HepG2 (cell line): ENCODE measurements around the gene GBA2. TPM values are rescaled to one million over a fixed set of nuclear protein-coding genes. Genes with fewer than 3 reads are reported as not detected.

Experiments used
- ATAC-seq: fragments of 200-7000 bp; cut with Tn5 transposase; 3 replicates; pipeline ENCODE4 v1.9.1; 2020; ENCODE audit warnings: mild to moderate bottlenecking, moderate library complexity
- BruUV-seq: library from RNA; stranded (reverse); fragments of 400-500 nt; replicated peaks from 2 replicates; lab custom pipeline; 2021; lab: Mats Ljungman, UMichigan
- CTCF ChIA-PET: fragments of 300-600 bp; formaldehyde crosslinking; extraction: SDS; loops from one replicate; lab custom pipeline; 2021; ENCODE audit warnings: low total read pairs, inconsistent platforms, low intra/inter-chr PET ratio; lab: Yijun Ruan, JAX
- POLR2A ChIA-PET: fragments of 350-600 bp; sonication (Branson Sonifier 250); formaldehyde crosslinking; loops from one replicate; lab custom pipeline; 2020; ENCODE audit warnings: antibody characterized with exemption, inconsistent platforms; lab: Yijun Ruan, JAX
- DNase-seq: peaks from one replicate; pipeline ENCODE4 v3.0.0-alpha.2; 2015; ENCODE audit warnings: low spot score
- FAIRE-seq: peaks from 3 replicates; lab custom pipeline; 2011; peaks lifted over from hg19 to GRCh38; lab: Jason Lieb, UNC
- H2AFZ ChIP-seq: one replicate; pipeline ENCODE4 v1.6.1; 2011; ENCODE audit warnings: low read length, inconsistent platforms
- H3K27ac ChIP-seq: fragments of 300-600 bp; 3 replicates; pipeline ENCODE4 v1.8.0; 2011; ENCODE audit warnings: mixed run types, mild to moderate bottlenecking, mixed read lengths, low read length, inconsistent platforms; ENCODE audit not compliant: insufficient read depth; ENCODE audit errors: extremely low read length
- H3K27me3 ChIP-seq, 2 experiments: fragments of 200-600 bp in 1 of 2; 2 replicates in 1 of 2; 3 replicates in 1 of 2; pipeline versions ENCODE4 v1.6.0 to v1.8.0; 2011; ENCODE audit warnings: low read length in 2 of 2, mild to moderate bottlenecking in 2 of 2, moderate library complexity in 2 of 2, inconsistent platforms in 1 of 2; ENCODE audit not compliant: insufficient read depth in 2 of 2, control insufficient read depth in 1 of 2
- H3K36me3 ChIP-seq, 2 experiments: fragments of 200-600 bp in 1 of 2; replicated peaks in 1 of 2; 2 replicates in 1 of 2; 3 replicates in 1 of 2; pipeline versions ENCODE4 v1.5.1 to v1.8.0; 2011; ENCODE audit warnings: low read length in 2 of 2, inconsistent platforms in 1 of 2; ENCODE audit not compliant: insufficient read depth in 2 of 2, control insufficient read depth in 1 of 2
- H3K4me1 ChIP-seq: 2 replicates; pipeline ENCODE4 v1.5.1; 2012; ENCODE audit warnings: low read length, inconsistent platforms; ENCODE audit not compliant: insufficient read depth
- H3K4me2 ChIP-seq: 2 replicates; pipeline ENCODE4 v1.6.0; 2011; ENCODE audit warnings: low read depth, low read length, inconsistent platforms
- H3K4me3 ChIP-seq, 3 experiments: fragments of 200-600 bp in 1 of 3; sonication (generic), shearing (Covaris generic) in 1 of 3; replicated peaks in 1 of 3; 2 replicates each; pipeline ENCODE4 v1.5.1; 2011 to 2016; ENCODE audit warnings: low read length in 3 of 3, inconsistent platforms in 2 of 3, low read depth in 2 of 3, mild to moderate bottlenecking in 2 of 3, control low read depth in 1 of 3, mixed read lengths in 1 of 3; ENCODE audit not compliant: insufficient read depth in 1 of 3
- H3K79me2 ChIP-seq: one replicate; pipeline ENCODE4 v1.6.1; 2011; ENCODE audit warnings: low read length, inconsistent platforms; ENCODE audit not compliant: insufficient read depth
- H3K9ac ChIP-seq: 2 replicates; pipeline ENCODE4 v1.6.0; 2011; ENCODE audit warnings: mild to moderate bottlenecking, low read depth, low read length, inconsistent platforms; ENCODE audit not compliant: insufficient read depth
- H3K9me3 ChIP-seq: 2 replicates; pipeline ENCODE4 v1.5.1; 2012; ENCODE audit warnings: mild to moderate bottlenecking, low read length
- H4K20me1 ChIP-seq: 2 replicates; pipeline ENCODE4 v1.6.0; 2011; ENCODE audit warnings: inconsistent platforms, mild to moderate bottlenecking, low read length, moderate library complexity; ENCODE audit not compliant: insufficient read depth
- BHLHE40 ChIP-seq: IDR thresholded peaks from 2 replicates; pipeline ENCODE4 v1.6.1; 2011; ENCODE audit warnings: low read length, improper control_type of control experiment
- MLLT10 ChIP-seq: sonication (generic); formaldehyde crosslinking; IDR thresholded peaks from 2 replicates; pipeline ENCODE4 v1.4.0; 2020; ENCODE audit warnings: missing genetic modification reagents
- TARDBP ChIP-seq: sonication (generic); formaldehyde crosslinking; IDR thresholded peaks from 2 replicates; pipeline ENCODE4 v1.8.0; 2022; ENCODE audit warnings: mild to moderate bottlenecking, missing genetic modification reagents
- ZBTB1 ChIP-seq: sonication (generic); formaldehyde crosslinking; IDR thresholded peaks from 2 replicates; pipeline ENCODE4 v1.4.0; 2020; ENCODE audit warnings: missing genetic modification reagents, borderline replicate concordance
- ZBTB3 ChIP-seq: sonication (generic); formaldehyde crosslinking; IDR thresholded peaks from 2 replicates; pipeline ENCODE4 v1.4.0; 2020; ENCODE audit warnings: low read depth, mild to moderate bottlenecking, moderate library complexity, missing genetic modification reagents, borderline replicate concordance
- ZBTB7B ChIP-seq: sonication (generic); formaldehyde crosslinking; IDR thresholded peaks from 2 replicates; pipeline ENCODE4 v1.4.0; 2020; ENCODE audit warnings: missing genetic modification reagents
- ZNF205 ChIP-seq: IDR thresholded peaks from 2 replicates; pipeline ENCODE4 v1.6.1; 2018; ENCODE audit warnings: missing biosample characterization, missing genetic modification reagents
- ZNF607 ChIP-seq: sonication (generic); formaldehyde crosslinking; IDR thresholded peaks from 2 replicates; pipeline ENCODE4 v1.5.1; 2020; ENCODE audit warnings: missing genetic modification reagents, mild to moderate bottlenecking, borderline replicate concordance
- WGBS: methylation state at CpG from one replicate; pipeline ENCODE4 v1.1.6; 2017; ENCODE audit warnings: low lambda C conversion rate; 5-methylcytosine and 5-hydroxymethylcytosine counted together
- in situ Hi-C: cut with HindIII; loops from 2 replicates; pipeline ENCODE4 v1.10.0; 2017; ENCODE audit warnings: low pct_unique_long_range_greater_than_20kb; ENCODE audit not compliant: extremely low pct_ligation_motif_present
- intact Hi-C: fragments of 100-400 bp; cut with micrococcal nuclease; formaldehyde crosslinking; loops from one replicate; pipeline ENCODE4 v1.10.0; 2022; ENCODE audit not compliant: unreplicated experiment
- polyA plus RNA-seq, 8 experiments: library from polyadenylated mRNA; depleted of rRNA in 3 of 8; stranded (reverse) in 7 of 8; unstranded in 1 of 8; fragments of >200 nt; fragmentation: Illumina TruSeq in 4 of 8; extraction: Trizol in 4 of 8; gene quantifications; 2 replicates each; pipeline versions ENCODE4 v1.2.1 to v1.2.3, GENCODE V29; 2011 to 2016; ENCODE audit warnings: low read depth in 4 of 8, missing spikeins in 1 of 8, mixed read lengths in 1 of 8; ENCODE audit not compliant: insufficient read depth in 1 of 8
- total RNA-seq, 5 experiments: library from RNA; depleted of rRNA; stranded (reverse); fragments of >200 nt; fragmentation: Illumina TruSeq; extraction: Trizol; gene quantifications; 2 replicates each; pipeline ENCODE4 v1.2.3, GENCODE V29; 2016; ENCODE audit warnings: low read depth in 1 of 5
- TF ChIP-seq, protein P1 (sequence below): sonication (generic); formaldehyde crosslinking; IDR thresholded peaks from 2 replicates; pipeline ENCODE4 v1.5.0; 2020; ENCODE audit warnings: mild to moderate bottlenecking, missing genetic modification reagents, moderate library complexity
- TF ChIP-seq, protein P2 (sequence below): sonication (generic); formaldehyde crosslinking; IDR thresholded peaks from 2 replicates; pipeline ENCODE4 v1.4.0; 2020; ENCODE audit warnings: missing genetic modification reagents
- TF ChIP-seq, protein P3 (sequence below): sonication (generic); formaldehyde crosslinking; IDR thresholded peaks from 2 replicates; pipeline ENCODE4 v1.8.1; 2023; ENCODE audit warnings: missing genetic modification reagents, mild to moderate bottlenecking, borderline replicate concordance
- TF ChIP-seq, protein P4 (sequence below): sonication (generic); formaldehyde crosslinking; conservative IDR thresholded peaks from 2 replicates; pipeline ENCODE4 v1.8.0; 2022; ENCODE audit warnings: low read depth, missing genetic modification reagents

GBA2 gene
- total and polyA plus RNA-seq, 2 of the 13 experiments (the other 11 are each of a cell fraction or from before 2014, with no cell fraction given), result 37.5 to 86.1 TPM

DNA sequence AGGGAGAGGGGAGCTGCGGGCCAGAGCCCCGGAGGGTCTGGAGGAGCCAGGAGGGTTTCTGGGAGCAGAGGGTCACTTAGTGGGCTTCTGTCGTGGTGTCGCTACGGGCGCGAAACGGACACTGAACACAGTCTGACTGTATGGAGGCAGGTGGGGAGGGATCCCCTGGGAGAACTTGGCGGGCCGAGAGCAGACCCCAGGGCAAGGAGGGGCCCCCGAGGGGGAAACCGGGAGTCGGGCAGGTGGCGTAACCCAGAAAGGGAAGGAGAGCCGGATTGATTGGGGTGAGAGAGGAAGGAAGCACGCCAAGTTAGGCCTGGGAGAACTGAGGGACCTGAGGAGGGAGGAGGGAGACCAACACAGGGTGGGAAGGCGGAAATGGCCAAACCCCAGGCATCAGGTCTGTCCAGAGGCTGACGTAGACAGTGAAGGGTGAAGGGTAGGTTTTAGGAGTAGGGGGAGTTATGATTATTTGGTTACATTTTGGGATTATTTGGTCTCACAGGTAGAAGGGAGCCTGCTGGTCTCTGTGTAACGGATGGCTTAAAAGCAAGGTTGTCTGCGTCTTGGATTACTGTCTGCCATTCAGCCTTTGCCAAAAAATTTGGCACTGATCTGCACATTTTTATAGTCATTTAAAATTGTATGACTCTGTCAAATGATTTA is 8.3 kb upstream of the GBA2 start (continued):
- TF ChIP-seq ZBTB1 (CRISPR knock-in tag), result no peak

DNA sequence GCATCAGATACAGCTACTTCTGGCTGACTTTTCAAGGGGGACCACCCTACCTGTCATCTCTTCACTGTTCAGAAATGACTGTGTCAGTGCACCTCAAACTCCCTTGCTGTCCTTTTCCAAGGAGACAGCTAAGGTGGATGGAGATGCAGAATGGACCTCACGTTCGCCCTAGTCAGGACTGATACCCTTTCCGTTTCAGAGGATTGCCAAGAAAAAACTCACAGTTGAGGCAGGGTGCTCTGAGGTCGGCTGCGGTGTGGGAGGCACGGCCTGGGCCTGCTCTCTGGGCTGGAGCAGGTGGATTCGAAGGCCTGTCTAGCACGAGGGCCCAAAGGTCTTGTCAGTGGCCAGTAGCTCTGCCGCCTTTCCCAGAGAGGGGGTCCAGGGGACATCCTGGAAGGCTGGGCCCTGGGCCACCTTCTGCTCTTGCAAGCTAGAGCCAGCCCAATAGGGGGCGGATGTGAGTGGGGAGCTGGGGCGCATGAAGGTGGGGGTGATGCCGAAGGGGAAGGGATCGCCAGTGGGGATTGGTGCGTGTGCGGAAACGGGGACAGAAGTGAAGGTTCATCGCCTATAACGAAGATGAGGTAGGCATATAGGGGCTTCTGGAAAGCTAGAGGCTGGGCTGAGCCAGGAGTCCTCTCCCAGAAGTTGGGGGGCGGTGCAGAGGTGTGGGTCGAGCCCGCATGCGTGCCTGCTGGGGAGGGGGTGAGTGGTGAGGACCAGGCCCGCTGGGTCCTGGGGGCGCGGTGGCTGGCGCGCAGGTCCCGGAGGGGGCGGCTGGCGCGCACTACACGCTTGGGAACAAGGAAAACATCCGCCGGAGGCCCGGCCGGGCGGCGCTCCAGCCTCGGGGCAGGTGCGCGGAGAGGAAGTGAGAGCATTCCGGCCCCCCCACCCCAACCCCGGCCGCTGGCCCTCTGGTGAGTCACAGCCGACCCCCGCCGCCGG is 7.5 kb upstream of the GBA2 start:
- CTCF ChIA-PET, result interaction anchor here (0.6 kb wide), 1 partner anchor 134 kb away, joined by 4 read pairs; no protein-coding TSS in a partner anchor
- Histone ChIP-seq H3K27ac (peak overlapping the region; percentile 95), H3K79me2 (peaks cover 38% of the 10 kb centered on the region), H3K9me3 (no peaks in the 10 kb centered on the region), H4K20me1 (no peaks in the 10 kb centered on the region), H3K4me3 (peak overlapping the region; percentile 82 to 90 (median 89)), H3K36me3 (peaks cover 7 to 21% of the 10 kb centered on the region in 2 experiments), H3K9ac (peak overlapping the region; percentile 83), H2AFZ (no peak overlapping the region), H3K4me1 (peaks cover 33% of the 10 kb centered on the region), H3K4me2 (peak overlapping the region; percentile 95), H3K27me3 (no peaks in the 10 kb centered on the region; a peak in 1 of 5 replicates)
- POLR2A ChIA-PET, result interaction anchor here (0.6 to 1.5 kb wide), 12 partner anchors 8 to 333 kb away, joined by 3 to 21 read pairs (median 4); partner anchors contain the start of genes CREB3, GBA2, RGP1 and SPAG8
- BruUV-seq, result no TSS peak
- ATAC-seq (peak; percentile 87), DNase-seq (peak; percentile 62), FAIRE-seq (peak; percentile 68)
- 24% methylated on average over 12 of the region's 48 CpGs for WGBS
- intact Hi-C loops (loop anchor here (2.0 kb wide), 1 partner anchor 20 kb away; no protein-coding TSS in a partner anchor), in situ Hi-C loops (no loop called here)
- TF ChIP-seq, protein P1, sequence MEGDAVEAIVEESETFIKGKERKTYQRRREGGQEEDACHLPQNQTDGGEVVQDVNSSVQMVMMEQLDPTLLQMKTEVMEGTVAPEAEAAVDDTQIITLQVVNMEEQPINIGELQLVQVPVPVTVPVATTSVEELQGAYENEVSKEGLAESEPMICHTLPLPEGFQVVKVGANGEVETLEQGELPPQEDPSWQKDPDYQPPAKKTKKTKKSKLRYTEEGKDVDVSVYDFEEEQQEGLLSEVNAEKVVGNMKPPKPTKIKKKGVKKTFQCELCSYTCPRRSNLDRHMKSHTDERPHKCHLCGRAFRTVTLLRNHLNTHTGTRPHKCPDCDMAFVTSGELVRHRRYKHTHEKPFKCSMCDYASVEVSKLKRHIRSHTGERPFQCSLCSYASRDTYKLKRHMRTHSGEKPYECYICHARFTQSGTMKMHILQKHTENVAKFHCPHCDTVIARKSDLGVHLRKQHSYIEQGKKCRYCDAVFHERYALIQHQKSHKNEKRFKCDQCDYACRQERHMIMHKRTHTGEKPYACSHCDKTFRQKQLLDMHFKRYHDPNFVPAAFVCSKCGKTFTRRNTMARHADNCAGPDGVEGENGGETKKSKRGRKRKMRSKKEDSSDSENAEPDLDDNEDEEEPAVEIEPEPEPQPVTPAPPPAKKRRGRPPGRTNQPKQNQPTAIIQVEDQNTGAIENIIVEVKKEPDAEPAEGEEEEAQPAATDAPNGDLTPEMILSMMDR (CRISPR knock-in tag), result peak; percentile 87
- TF ChIP-seq, protein P2, sequence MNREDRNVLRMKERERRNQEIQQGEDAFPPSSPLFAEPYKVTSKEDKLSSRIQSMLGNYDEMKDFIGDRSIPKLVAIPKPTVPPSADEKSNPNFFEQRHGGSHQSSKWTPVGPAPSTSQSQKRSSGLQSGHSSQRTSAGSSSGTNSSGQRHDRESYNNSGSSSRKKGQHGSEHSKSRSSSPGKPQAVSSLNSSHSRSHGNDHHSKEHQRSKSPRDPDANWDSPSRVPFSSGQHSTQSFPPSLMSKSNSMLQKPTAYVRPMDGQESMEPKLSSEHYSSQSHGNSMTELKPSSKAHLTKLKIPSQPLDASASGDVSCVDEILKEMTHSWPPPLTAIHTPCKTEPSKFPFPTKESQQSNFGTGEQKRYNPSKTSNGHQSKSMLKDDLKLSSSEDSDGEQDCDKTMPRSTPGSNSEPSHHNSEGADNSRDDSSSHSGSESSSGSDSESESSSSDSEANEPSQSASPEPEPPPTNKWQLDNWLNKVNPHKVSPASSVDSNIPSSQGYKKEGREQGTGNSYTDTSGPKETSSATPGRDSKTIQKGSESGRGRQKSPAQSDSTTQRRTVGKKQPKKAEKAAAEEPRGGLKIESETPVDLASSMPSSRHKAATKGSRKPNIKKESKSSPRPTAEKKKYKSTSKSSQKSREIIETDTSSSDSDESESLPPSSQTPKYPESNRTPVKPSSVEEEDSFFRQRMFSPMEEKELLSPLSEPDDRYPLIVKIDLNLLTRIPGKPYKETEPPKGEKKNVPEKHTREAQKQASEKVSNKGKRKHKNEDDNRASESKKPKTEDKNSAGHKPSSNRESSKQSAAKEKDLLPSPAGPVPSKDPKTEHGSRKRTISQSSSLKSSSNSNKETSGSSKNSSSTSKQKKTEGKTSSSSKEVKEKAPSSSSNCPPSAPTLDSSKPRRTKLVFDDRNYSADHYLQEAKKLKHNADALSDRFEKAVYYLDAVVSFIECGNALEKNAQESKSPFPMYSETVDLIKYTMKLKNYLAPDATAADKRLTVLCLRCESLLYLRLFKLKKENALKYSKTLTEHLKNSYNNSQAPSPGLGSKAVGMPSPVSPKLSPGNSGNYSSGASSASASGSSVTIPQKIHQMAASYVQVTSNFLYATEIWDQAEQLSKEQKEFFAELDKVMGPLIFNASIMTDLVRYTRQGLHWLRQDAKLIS (CRISPR knock-in tag), result peak; percentile 72; the same call in 1 of the 2 replicates
- TF ChIP-seq, protein P3, sequence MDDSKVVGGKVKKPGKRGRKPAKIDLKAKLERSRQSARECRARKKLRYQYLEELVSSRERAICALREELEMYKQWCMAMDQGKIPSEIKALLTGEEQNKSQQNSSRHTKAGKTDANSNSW, result no peak; the same call in 1 of the 2 replicates
- no peak for TF ChIP-seq TARDBP (CRISPR knock-in tag)
- no peak for TF ChIP-seq MLLT10 (CRISPR knock-in tag)
- peak; percentile 56; the same call in 1 of the 2 replicates for TF ChIP-seq ZNF205
- TF ChIP-seq, protein P4, sequence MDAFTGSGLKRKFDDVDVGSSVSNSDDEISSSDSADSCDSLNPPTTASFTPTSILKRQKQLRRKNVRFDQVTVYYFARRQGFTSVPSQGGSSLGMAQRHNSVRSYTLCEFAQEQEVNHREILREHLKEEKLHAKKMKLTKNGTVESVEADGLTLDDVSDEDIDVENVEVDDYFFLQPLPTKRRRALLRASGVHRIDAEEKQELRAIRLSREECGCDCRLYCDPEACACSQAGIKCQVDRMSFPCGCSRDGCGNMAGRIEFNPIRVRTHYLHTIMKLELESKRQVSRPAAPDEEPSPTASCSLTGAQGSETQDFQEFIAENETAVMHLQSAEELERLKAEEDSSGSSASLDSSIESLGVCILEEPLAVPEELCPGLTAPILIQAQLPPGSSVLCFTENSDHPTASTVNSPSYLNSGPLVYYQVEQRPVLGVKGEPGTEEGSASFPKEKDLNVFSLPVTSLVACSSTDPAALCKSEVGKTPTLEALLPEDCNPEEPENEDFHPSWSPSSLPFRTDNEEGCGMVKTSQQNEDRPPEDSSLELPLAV (CRISPR knock-in tag), result no peak
- TF ChIP-seq ZBTB3 (CRISPR knock-in tag), result no peak
- TF ChIP-seq ZBTB7B (CRISPR knock-in tag), result peak; percentile 85
- no peak for TF ChIP-seq BHLHE40
- peak; percentile 33 for TF ChIP-seq ZNF607 (CRISPR knock-in tag)
